KBM-7 (cell line): Measurements from ENCODE around the gene ZNF526.

Experiments used
- DNase-seq: peaks from one replicate; pipeline ENCODE4 v3.0.0-alpha.2; 2015
- in situ Hi-C: fragments of 300-500 bp; cut with MboI; formaldehyde crosslinking; loops from 2 replicates; pipeline ENCODE4 v1.14.3; 2020; ENCODE audit warnings: low sequenced_read_pairs, low pct_unique_long_range_greater_than_20kb, mixed read lengths

Gene ZNF526, protein sequence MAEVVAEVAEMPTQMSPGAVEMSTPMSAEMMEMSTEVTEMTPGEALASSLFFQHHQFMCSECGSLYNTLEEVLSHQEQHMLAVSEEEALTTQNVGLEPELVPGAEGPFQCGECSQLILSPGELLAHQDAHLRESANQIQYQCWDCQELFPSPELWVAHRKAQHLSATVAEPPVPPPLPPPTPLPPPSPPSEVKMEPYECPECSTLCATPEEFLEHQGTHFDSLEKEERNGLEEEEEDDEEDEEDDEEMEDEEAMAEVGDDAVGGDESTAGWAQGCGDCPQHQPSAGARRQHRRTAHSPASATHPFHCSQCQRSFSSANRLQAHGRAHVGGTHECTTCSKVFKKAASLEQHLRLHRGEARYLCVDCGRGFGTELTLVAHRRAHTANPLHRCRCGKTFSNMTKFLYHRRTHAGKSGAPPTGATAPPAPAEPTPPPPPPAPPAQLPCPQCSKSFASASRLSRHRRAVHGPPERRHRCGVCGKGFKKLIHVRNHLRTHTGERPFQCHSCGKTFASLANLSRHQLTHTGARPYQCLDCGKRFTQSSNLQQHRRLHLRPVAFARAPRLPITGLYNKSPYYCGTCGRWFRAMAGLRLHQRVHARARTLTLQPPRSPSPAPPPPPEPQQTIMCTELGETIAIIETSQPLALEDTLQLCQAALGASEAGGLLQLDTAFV

DNA sequence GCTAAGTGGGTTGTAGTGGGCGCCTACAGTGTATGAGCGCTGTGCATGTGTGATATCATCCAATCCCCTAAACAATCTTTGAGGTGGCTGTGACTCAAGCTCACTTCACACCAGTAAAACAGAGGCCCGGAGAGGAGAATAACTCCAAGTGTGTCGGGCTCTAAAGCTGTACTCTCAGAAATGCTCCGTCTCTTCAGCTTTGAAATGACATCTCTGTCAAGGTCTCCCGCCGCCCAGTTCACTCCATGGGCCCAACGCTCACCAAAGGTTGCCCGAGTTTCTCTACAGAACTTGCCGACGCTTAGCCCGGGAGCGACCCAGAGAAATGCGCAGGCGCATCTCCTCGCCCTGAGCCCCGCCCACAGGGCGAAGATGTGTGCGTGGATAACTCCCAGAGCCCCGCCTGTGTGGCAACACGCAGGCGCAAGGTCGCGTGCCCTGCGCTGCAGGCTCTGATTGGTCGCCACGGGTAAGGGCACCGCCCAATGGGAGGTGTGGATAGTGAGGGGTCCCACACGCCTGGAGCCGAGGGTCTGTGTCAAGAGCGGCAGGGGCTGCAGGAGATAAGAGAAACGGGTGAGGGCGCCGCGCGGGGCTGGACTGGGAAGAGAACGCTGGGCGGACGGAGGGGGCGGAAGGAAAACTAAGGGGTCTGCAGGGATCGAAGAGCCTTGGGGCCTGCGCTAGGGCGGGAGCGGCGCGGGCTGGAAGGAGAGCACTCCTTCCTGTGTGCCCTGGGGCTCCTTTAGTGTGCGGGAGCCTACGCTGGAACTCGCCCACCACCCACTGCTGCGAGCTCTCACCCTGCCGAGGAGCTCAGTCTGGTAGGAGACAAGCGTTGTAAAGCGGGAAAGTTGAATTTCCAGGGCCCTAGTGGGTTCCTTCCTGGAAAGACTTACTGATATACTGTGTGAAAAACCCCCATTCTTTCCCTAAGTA, at the start of gene ZNF526:
ZNF526 (plus strand) TSS at position 501 of the 939 bp plus-strand sequence. CDS start 4,092 bp downstream, outside the sequence.
- in situ Hi-C loops: no loop called here
- DNase-seq: peak; percentile 98

DNA sequence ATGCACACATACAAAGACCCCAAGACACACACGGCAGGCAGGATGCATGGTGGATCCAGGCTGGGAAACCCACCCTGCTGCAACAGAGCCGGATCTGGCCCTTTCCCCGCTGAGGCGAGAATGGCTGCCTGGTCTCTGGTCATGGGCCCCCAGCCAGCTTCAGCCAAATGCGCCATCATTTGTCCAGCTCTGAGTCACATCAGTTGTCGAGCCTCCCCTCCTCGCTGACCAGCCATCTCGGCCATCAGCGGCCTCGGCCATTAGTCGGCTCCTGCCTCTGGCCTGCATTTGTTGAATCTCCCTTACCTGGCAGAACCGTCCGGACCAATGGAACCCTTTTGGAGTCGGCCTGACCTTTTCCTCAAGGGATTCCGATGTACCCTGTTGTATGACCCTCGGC, 49.4 kb upstream of the ZNF526 start:
- in situ Hi-C loops: no loop called here
- DNase-seq: no peak

DNA sequence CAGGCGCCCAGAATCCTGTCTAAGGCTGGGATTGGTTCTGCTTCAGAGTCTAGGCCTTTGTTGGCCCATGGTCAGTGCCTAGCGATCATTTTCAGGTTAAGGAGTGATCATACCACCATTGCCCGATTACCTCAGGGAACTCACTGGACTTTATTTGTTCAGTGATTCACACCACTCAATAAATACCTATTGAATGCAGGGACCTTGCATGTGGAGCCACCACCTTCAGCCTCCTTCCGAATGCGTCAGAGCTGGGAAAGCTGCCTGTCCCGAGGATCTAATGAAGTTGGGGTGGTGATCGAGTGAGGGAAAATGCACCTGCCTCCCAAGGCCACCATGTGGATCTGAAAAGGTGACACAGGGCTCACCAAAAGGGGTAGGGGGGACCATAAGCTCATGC, 47.9 kb upstream of the ZNF526 start:
- in situ Hi-C loops: no loop called here
- DNase-seq: no peak

DNA sequence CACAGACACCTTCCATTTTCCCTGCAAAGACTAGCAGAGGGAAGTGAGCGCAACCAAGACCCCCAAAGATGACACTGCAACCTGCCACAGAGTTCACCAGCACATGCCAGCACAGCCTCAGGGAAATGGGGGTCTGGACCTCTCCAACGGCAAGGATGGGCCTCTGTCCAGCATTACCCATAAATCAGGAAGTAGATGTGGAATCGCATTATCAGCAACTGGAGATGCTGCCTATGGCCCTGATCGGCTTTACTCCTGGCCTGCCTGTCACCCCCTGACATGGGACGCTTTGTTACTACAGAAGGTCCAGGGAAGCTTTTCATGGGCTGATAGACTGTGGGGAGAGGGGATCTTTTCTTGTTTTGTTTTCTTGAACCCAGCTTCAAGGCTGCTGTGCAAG, 46.4 kb upstream of the ZNF526 start:
- in situ Hi-C loops: no loop called here
- no peak for DNase-seq

DNA sequence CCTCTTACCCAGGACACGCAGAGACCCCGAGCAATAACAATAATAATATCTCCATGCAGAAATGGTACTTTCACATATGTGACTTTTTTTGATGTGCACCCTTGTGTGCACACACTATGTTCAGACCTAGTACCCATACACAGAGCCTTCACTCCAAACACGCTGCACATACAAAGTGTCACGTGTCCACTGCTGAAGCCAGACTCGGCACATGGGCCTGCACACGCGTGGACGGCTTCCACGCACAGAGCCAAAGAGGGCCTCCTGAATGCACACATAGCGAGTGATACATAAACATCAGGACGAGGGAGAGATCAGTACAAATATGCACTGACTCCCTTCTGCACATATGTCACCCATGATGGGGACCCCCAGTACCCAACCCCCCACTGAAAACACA, 45.9 kb upstream of the ZNF526 start:
- in situ Hi-C loops: no loop called here
- no peak for DNase-seq

DNA sequence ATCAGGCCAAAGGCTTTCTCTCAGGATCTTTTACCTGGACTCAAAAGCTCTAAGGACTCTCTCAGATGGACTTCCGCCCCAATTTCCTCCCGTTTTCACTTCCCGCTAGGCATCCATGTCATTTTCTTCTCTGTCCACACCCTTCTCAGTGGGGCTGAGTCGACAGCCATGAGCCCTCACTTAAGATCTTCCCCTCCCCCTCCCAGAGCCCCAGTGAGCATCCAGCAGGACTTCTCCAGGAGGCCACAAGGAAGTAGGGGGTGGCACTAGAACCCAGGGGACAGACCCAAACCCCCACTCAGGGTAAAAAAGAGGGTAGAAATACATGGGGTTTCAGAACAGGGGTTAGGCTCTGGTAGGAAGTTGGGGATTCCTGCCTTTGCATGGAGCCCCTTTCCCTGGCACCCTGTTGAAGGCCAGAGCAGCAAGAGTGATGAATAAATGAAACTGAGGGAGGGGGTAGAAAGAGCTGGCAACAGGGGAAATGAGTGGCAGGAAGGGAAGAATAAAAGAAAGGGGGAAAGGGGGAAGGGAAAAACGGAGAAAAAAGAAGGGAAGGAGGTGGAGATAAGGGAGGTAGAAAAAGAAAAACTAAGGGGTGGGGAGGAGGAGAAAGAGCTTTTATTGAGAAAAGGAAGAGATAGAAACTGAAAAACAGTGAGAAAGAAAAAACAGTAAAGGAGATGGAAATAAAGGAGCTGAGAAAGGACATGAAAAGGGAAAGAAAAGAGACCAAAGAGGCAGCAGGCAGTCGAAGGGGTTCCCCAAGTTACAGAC, 45.0 kb upstream of the ZNF526 start:
- no peak for DNase-seq

DNA sequence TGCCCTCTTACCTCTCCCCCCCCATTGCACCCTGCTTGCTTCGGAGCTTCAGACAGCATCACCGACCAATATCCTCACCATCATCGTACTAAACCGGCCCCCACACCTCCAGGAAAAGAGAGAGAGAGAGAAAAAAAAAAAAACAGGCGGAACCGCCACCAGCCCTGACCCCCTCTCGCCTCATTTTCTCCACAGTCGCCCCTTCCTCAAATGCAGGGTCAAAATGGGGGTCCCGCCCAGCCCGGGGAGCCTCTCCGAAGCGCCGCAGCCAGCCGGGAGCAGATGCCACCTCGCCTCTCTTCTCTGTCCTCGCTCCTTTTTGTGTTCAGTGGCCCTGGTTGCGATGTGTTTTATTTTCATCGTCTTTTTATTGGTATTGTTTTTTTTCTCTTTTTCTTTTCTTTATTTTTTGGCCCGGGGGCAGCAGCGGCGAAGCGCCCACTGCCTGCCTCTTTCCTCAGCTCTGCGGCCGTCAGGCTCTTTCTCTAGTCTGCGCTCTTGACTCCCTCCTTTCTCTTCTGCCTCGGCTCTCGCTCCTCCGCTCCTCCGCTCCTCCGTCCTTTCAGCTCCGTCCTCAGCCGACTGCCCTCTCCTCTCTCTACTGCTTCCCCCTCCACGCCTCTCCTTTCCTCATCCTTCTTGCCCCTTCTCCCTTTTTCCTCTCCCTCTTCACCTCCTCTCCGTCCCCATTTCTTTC, 44.0 kb upstream of the ZNF526 start:
- no peak for DNase-seq
- in situ Hi-C loops: no loop called here

More for the DNA sequence above, 45.0 kb upstream of the ZNF526 start:
- in situ Hi-C loops: no loop called here

DNA sequence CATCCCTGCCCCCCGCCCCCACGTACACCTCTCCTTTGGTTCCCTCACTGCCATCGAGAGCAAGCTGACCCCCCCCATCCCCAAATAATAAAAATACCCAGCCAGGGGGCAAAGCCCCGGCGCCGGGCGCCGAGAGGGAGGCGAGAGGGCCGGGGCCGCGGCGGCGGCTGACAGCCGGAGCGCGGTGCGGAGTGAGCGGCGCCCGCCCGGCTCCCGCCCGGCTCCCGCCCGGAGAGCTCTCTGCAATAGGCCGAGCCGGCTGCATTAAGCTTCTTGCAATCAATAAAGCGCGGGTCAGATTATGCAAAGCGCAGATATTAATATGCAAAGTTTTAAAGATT, 43.5 kb upstream of the ZNF526 start:
- DNase-seq: no peak
- in situ Hi-C loops: no loop called here

DNA sequence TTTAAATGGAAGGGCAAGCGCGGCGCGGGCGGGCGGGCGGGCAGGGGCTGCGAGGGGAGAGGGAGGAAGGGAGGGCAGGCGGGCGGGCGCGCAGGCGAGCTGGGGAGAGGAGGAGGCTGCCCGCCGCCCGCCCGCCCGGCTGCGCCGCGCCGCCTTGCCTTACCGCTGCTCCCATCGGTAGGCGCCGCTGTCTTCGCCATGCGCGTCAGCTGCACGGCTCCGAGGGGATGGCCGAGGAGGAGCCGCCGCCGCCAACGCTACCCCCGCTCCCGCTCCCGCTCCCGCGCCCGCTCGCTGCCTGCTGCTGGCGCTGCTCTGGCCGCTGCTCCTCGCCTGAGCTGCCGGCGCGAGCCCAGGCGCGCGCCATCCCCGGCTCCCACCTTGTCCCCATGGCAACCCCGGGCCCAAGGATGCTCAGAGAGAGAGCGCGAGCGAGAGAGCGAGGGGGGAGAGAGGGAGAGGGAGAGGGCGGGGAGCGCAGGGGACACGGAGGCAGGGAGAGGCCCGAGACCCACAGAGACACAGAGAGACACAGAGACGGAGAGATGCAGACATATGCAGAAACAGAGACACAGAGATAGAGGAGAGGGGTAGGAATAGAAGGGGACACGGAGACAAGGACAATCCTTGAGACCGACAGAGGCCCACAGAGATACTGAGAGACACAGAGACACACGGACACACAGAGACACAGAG, 43.0 kb upstream of the ZNF526 start:
- in situ Hi-C loops: no loop called here
- peak; percentile 78 for DNase-seq

DNA sequence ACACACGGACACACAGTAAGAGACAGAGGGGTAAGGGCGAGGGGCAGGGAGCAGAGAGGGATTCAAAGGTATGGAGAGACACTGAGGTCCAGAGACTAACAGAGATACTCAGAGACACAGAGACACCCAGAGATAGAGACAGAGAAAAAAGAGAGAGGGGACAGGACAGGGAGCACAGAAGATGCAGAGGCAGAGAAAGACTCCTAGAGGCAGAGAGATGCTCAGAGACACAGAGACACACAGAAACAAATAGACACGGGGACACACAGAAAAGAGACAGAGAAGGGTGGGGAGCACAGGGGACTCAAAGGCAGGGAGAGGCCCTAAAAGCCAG, 42.5 kb upstream of the ZNF526 start:
- in situ Hi-C loops: no loop called here
- no peak for DNase-seq

DNA sequence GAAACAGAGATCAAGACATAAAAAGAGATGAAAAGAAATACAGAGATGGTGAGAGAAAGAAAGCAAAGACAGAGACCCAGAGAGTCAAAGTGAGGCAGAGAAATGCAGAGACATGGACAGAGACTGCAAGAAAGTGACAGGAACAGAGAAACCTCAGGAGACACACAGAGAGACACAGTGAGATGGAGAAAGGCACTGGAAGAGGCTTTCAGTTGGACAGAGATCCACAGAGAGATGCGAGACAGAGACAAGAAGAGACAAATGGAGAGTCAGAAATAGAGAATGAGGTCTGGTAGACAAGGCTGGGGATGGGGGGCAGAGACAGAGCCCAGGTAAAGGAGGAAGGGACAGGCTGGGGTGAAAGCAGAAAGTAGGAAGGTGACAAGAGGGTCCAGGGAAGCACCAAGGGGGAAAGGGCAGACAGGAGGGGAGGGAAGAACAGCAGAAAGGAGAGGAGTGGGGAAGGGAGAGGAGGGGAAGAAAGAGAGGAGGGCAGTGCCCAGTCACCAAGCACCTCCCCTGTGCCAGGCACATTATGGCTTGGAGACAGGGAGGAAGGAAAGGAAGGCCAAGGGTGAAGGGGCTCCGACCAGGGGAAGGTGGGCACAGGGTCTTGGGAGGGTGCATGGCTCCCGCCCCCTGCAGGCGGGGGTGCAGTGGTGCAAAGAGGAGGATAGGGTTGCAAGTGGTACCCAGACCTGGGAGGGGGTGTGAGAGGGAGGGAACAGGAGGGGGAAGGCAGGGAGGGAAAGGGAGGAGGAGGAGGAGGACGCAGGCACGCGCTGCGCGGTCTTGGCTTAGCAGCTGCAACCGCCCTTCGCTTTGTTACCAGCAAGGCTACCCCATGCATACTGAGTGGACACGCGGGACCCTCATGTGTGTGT, 41.1 kb upstream of the ZNF526 start:
- peak; percentile 43 for DNase-seq
- in situ Hi-C loops: no loop called here

DNA sequence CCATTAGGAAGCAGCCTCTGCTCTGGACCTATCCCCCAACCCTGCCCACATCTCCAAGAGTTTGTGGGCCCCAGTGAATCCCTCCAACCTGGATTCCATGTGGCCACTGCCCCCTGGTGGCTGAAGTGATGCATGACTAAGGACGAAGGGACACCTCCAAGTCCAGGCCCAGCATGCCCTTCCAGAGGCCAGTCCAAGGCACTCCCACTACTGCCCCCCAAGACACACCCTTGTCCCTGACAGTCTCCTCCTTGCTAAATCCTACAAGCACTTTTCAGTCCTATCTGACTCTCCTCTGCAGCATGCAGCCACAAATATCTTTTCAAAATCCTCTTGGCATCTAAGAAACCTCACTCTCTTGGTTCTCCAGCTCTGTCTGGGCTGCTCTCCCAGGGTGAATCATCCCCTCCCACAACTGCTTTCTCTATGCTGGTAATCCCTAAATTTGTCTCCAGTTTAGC, 35.7 kb upstream of the ZNF526 start:
- peak; percentile 75 for DNase-seq
- in situ Hi-C loops: no loop called here

DNA sequence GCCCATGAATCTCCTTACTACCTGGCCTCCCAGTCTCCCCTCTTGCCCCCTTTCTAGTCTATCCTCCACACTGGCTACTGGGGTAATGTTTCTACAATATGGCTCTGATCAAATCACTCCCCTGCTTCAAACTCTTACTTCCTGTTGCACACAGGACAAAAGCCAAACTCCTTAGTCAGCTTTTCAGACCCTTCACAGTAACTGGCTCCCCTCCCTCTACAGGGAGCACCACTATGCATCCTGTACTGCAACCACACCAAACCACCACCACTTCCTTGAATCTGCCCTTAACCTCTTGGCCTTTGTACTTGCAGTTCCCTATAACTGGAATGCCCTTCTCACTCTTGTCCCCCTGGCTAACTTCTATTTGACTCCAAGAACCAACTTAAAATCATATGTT, 34.8 kb upstream of the ZNF526 start:
- DNase-seq: peak; percentile 62

DNA sequence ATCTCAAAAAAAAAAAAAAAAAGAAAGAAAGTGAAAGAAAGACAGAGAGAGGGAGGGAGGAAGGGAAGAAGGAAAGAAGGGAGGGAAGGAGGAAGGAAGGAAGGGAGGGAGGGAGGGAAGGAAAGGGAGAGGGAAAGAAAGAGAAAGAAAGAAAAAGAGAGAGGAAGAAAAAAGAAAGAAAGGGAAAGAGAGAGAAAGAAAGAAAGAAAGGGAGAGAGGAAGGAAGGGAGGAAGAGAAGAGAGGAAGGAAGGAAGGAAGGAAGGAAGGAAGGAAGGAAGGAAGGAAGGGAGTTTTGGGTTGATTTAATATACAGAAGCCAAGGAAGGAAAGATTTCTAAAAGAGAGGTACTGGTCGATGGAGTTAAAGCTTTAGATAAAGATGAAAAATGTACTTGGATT, 31.4 kb upstream of the ZNF526 start:
- no peak for DNase-seq
- in situ Hi-C loops: no loop called here

More for the DNA sequence above, 34.8 kb upstream of the ZNF526 start:
- in situ Hi-C loops: no loop called here

DNA sequence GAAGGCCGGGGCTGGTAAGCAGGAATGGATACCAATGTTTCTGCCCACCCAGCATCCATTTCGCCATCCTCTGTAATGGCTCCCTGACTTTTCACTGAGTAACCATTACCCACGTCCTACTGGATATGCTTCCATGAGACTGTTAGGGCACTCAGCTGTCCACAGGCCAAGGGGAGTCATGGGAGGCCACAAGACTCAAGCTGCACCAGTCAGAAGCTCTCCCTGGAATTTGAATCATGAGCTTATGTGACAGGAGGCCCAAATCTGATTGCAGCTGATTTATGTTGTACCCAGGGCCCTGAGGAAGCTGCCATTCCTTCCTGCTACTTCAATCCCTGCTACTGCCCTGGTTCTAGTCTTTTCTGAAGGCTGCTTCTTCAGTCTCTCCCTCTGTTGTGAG, 31.0 kb upstream of the ZNF526 start:
- no peak for DNase-seq

DNA sequence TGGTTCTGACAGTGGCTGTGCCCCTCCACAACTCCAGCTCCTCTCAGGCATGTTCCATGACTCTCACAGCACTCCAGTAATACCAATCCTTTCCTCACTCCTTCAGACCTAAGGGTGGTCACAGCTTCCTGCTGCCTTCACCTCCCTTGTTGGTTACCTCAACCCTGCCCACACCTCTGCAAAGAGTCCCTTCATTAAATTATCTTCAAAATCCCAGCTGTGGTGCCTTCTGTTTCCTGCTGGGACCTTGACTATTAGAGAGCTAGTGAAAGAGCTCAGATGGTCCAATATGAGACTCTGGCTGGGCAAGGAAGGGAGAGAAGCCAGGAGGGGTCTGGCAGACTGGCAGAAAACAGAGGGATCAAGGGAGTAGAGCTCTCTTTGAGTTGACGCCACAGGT, 28.8 kb upstream of the ZNF526 start:
- DNase-seq: no peak
- in situ Hi-C loops: no loop called here

More for the DNA sequence above, 31.0 kb upstream of the ZNF526 start:
- in situ Hi-C loops: no loop called here

DNA sequence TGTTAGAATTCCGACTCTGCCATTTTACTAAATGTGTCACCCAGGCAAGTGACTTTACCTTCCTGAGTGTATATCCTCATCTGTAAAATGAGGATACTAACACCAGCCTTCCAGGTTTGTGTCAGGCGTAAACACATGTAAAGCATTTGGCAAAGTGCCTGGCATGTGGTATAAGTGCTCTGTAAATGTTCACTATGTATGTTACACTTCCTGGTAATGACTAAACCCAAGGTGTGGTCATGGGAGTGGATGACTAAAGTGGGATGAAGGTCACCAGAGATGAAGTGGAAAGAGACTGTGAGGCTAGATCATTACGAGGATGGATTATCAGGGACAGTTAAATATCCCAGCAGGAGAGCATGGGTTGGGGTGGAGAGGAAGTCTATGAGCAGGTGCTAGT, 28.3 kb upstream of the ZNF526 start:
- DNase-seq: no peak
- in situ Hi-C loops: no loop called here
